Stimulated activated CD4-positive, alpha-beta T cell treated with anti-CD3 and anti-CD28 coated beads, Interleukin-12 subunit alpha, Interleukin-12 subunit beta, amount 100 ng/mL, for 24 hours (primary cell): ENCODE measurements around the gene ZNF275.
A peak's percentile ranks its signal among the peaks of the same experiment; 100 is the strongest.
"Not testable (repeated sequence)": the region's sequence is repeated elsewhere in the genome, so short reads cannot be mapped to it uniquely, and the experiment has no call there.

Experiments used
- DNase-seq, 2 experiments: peaks; one replicate each; pipeline ENCODE4 v3.0.0-alpha.2; 2020; ENCODE audit warnings: low read depth in 2 of 2

ZNF275 gene

DNA sequence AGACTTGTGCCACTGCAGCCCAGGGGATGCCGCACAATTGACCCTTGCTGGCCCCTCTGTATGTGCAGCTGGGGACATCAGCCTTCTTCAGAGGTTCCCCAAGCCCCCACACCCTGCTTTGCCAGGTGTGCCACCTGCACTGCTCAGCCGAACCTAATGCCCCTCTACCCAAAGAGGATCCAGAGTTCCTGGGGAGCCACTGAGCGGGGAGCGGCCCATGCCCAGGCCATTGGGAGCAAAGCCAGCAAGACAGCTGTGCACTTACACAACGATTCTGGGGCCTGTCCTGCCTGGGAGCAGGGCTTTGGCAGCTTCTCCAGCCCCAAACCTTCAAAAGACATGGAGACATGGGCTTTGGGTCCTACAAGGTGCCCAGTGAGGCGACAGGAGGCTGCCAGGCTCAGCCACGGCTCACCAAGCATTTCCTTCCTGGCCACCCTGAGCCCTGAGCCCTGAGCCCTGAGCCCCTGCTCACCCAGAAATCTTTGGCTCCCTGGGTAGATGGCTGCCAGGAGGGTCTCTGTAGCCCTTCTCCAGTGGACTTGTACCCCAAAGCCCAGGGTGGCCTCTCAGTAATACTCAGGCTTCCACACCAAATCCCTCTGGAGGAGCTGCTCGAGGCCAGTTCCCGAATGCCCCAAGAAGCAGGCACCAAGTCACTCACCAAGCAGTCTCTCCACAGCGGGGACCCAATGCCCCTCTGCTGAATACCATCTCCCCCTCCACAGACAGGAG lies 54.2 kb downstream of the ZNF275 start:
- DNase-seq: no peak

DNA sequence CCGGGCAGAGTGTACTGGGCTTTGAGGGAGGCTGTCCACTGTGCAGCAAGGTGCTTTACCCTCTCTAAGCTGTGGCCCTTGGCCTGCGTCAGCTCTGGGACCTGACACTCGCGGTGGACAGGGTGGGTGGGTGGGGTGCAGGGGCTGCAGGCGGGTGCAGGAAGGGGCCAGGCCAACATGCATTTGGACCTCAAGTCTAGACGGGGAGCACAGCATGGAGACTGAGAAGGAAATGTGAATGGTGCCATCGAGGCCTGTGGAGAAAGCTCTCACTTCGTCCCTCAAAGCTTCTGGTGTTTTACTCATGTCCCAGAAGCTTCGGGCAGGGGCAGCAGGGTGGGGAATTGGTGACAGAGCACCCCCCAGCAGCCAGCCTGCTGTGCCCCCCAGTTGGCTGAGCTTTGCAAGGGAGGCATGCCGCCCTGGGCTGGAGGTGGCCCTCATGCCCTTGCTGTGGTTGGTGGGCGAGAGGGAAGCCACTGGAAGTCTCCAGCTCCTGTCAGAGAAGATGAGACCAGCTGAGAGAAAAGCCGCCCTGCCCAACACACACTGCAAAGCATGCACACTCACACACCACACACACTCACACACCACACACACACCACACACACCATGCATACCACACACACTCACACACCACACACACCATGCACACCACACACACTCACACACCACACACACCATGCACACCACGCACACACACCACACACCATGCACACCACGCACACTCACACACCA lies 54.9 kb downstream of the ZNF275 start:
- DNase-seq: no peak

DNA sequence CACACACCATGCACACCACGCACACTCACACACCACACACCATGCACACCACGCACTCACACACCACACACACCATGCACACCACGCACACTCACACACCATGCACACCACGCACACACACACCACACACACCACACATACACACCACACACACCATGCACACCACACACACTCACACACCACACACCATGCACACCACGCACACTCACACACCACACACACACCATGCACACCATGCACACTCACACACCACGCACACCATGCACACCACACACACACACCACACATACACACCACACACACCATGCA lies 55.5 kb downstream of the ZNF275 start:
- DNase-seq: not testable (repeated sequence)

DNA sequence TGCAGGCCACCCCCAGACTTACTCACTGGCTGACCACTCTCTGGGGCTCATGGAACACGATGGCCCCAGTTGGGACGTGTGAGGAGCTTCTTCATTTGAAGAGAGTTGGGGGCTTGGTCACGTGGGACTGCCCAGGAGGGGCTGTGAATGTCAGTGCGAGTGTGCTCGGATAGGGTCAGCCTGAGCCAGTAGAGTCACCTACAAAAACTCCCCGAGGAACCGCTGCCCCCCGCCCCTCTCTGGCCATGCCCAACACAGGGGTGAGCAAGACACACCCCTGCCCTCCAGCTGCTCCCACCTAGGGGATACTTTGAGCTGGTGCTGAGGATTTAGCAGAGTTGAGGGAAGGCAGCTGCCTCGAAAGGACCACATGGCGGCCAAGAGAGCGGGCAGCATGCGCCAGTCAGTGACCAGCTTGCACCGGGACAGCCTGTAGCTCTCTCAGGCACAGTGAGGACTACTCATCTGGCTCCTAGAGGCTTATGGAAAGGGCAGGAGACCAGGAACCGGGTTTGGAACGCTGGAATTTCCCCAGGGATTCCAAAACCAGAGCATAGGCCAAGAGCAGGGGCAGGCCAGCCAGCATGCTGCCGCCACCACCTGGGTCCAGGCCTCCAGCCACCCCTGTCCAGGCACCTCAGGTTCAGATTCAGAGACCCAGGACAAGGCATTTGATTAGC lies 58.8 kb downstream of the ZNF275 start:
- DNase-seq: no peak

DNA sequence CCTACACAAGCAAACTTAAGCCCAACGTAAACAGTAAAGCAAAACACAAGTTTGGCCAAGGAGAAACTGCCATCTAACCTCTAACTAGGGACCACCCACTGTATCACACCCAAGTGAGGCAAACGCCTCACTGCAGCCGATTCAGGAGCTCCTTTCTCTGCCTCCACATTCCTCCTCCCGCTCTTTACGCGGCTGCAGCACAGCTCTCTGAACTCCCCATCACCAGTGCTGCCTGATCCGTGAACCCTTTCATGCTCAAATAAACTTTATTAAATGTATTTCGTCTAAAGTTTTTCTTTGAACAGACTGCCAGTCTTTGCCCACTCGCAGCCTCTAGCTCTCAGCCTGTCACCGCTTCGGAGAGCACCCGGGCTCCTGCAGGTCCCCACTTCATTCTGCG lies 60.7 kb downstream of the ZNF275 start:
- DNase-seq: no peak

DNA sequence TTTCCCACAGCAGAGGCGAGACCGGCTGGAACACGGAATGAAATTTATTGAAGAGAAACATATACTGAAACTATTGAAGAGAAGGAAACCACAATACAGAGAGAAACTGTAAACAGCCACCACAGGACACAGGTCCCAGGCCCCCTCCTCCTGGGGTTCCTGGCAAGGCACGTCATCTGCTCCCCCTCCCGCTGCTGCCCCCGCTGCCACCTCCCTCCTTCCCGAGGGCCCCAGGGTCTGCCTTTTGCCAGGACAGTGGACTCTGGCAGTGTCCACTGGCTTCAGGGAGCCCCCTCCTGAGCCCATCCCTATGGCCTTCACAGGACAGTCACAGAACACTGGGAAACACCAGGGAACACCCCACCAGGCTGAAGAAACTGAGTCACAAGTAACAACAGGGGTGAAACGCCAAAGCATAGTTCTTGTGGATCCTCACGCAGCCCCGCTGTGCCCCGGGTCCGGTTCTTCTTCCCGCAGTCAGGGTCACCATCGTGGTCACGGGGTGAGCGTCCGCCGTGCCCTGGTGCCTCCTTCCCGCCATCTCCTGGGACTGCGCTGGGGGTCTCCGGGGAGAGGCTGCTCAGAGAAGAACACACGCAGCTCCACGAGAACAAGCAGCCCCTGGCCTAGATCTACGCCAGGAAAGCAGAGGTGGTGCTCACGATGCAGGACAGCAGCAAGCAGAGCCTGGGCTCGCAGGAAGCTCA lies 61.8 kb downstream of the ZNF275 start:
- no peak for DNase-seq

DNA sequence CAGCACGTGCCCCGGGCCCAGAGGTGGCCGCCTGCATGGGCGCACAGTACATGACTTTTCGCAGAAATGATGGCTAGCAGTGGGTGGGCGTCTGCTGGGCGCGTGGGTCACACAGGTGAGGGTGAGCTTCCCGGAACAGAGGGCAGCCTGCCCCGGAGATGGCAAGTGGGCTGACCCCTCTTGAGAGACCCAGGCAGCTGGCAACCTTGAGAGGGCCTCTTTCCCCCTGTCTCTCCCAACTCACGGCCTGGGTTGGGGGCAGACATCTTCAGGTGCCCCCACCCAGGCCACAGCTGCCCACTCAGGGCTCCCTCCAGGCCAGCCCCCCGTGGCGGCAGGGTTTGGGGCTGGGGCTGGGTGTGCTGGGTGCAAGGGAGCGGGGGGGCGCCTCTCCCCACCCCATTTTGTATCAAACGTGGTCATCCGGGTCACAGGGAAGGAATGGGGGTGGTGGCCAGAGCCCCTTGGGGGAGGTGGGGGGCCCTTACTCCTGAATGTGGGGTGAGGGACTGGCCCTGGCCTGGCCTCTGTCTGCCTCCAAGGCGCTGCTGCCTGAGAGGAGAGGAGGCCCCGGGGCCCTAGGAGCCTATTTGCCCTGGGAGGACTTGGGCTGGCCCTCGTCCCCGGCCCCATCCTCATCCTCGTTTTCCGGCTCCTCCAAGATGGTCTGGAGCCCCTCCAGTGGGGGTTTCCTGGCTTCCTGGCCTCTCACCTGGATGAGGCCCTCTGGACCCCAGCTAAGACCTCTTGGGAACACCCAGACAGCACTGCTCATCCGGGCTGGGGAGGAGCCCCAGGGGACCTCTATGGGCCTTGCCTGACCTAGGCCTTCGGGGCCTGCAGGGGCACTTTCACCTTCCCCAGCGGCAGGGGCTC lies 62.6 kb downstream of the ZNF275 start:
- DNase-seq: no peak

DNA sequence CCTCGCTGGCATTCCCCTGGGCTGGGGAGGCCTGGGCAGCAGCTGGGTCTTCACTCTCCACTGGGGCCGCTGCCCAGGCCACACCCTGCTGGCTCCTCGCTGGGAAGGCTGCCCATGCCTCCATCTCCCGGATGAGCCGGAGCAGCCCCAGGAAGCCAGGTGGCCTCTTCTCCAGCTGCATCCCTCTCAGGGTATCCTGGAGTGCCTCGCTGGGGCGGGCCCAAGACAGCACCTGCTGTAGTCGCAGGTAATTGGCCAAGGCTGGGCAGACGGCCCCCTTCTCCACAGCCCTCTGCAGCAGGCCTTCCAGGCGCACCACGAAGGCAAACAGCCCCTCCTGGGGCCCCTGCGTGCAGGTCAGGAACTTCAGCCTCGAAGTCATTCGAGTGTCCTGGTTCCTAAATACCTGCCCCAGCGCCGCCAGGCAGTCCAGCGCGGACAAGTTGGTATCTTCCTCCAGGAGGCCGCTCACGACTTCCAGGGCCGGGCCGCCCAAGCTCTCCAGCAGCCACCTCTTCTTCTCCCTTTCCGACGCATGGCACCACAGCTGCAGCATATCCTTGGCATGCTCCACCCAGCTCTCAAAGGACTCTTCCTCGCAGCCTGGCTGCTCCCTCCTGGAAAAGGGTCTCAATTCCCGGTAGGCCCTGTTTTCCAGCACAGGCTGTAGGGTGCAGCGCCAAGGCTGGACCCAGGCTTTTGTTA lies 63.5 kb downstream of the ZNF275 start:
- no peak for DNase-seq

DNA sequence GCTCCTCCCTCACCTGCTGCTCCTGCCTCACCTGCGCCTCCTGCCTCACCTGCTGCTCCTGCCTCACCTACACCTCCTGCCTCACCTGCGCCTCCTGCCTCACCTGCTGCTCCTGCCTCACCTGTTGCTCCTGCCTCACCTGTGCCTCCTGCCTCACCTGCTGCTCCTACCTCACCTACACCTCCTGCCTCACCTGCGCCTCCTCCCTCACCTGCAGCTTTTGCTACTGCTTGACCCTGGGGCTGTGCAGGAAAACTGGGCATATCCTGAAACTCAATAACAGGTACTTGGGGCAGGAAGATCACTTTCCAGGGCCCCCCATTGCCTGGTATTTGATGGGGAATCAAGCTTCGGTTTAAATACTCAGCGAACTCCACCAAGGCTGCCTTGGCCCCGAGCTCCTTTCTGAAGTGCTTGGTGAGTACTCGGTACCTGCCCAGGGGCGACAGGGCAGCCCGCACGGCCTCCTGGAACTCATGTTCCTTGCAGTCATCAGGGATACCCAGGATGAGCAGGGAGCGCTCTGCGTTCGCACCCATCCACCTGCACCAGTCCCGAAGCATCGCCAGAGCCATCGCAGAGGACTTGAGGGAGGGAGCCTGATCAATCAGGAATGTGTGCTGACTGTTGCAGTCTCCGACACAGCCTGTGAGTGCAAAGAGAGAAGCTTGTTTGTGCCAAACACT lies 64.5 kb downstream of the ZNF275 start:
- DNase-seq: no peak

DNA sequence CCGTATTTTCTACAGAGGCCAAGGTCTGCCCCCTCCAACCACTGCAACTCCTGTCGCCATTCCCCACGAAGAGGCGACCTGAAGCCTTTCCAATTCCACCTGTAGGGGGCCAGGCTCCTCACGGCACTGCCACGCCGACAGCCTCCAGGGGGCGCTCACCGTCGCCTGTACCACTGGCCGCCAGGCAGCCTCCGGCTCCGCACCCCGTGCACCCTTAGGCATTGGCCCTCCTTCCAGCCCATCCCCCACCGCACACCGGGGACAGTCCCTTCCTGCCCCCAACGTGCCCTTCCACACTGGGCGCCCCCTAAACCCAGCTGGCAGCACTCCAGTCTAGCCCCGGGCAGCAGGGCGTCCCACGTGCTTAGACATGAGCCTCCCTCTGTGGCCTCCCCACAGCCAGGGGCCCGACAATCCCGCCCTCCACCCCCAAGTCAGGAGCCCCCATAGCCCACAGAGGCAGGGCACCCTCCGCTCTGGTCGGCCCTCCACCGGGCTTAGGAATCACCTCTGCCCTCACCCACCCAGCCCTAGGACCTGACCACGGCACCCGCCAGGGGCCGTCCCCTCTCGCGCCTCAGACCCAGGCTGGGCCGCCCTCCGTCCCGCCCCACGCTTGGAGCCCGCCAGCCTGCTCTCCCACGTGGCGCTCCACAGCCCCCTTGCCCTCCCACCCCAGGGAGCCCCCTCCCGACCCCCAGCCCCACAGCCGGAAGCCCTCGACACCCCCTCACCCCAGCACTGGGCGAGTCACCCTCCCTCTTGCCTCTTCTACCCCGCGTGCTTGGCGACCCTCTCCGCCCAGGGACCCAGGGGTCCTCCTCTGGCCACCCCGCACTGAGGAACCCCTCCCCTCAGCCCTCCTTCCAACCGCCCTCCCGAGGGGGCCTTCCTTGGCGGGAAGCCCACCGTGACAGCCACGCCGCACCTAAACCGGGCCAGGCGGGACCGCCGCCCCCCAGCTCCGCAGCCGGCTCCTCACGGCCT lies 66.5 kb downstream of the ZNF275 start:
- peak; percentile 2 to 51 for DNase-seq

DNA sequence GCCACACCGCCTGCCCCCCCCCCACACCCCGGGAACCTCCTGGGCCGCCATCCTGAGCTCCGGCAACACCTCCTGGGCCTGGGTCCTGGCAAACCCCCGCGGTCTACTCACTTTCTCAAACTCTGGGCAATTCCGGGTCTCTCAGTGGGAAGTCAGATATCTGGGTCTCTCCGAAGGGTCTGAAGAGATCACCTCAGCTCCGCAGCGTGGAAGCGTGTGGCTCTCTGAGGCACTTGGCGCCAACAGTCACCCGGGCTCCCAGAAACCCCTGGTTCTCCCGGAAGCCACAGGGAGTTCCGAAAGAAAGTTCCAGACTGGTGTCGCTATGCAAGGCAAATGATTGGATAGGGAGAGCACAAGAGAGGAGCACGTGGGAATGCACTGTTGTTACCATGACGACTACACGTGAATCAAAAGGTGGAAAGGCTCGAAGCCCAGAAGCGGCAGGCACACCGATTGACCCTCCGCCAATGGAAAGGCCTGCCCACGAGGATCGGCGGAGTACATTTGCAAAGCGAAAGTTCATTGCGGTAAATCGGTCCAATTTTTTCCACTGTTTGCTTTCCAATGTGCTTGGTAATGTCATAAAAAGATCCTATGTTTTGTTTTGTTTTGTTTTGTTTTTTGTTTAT lies 67.3 kb downstream of the ZNF275 start, which contains the start of gene PNMA6E:
TSS of gene PNMA6E (minus strand) at position 218 of the 632 bp plus-strand sequence. CDS start 2,501 bp downstream, outside the sequence.
- no peak for DNase-seq
